Lower leg skin (tissue), 4 donors: ENCODE measurements around the gene ST3GAL3. TPM values are rescaled to one million over a fixed set of nuclear protein-coding genes. Genes with fewer than 3 reads are reported as not detected.
A peak's percentile ranks its signal among the peaks of the same experiment; 100 is the strongest.

Experiments
- DNase-seq, 2 donors: peaks; one replicate each; pipeline ENCODE4 v3.0.0-alpha.2; 2019; ENCODE audit warnings: low spot score in 2 of 2
- H3K4me3 ChIP-seq: fragments of 200-600 bp; sonication (generic); 2 replicates; pipeline ENCODE4 v1.5.1; 2017; ENCODE audit warnings: mild to moderate bottlenecking, low read depth; ENCODE audit not compliant: poor library complexity, severe bottlenecking
- POLR2A ChIP-seq, 2 donors: fragments of 450-650 bp; IDR thresholded peaks; one replicate each; pipeline ENCODE4 v1.6.1; 2016 to 2017; ENCODE audit warnings: antibody characterized with exemption in 2 of 2, mild to moderate bottlenecking in 1 of 2, moderate library complexity in 1 of 2
- WGBS, 2 donors: methylation state at CpG; one replicate each; pipeline ENCODE4 v1.1.5; 2018; 5-methylcytosine and 5-hydroxymethylcytosine counted together
- intact Hi-C: fragments of 100-400 bp; cut with DNase I; formaldehyde crosslinking; loops from one replicate; pipeline ENCODE4 v1.15.0; 2023; ENCODE audit warnings: low total_unique reads
- total RNA-seq, 4 donors: library from RNA; depleted of rRNA; stranded (reverse); fragments of >200 nt; gene quantifications; one replicate each; pipeline ENCODE4 v1.1.0, GENCODE V29; 2016
- TF ChIP-seq, protein P1 (sequence below), 3 donors: fragments of 450-650 bp; IDR thresholded peaks; one replicate each; pipeline ENCODE4 v1.5.1; 2016; ENCODE audit warnings: antibody characterized with exemption in 3 of 3, mild to moderate bottlenecking in 3 of 3, moderate library complexity in 2 of 3

Gene ST3GAL3
- total RNA-seq, 4 donors from 2014 or later = 6.9 to 10.5 (median 8.0) TPM

- no peak for TF ChIP-seq POLR2A (IDR thresholded peaks at IDR 0.05)
- TF ChIP-seq, protein P1, sequence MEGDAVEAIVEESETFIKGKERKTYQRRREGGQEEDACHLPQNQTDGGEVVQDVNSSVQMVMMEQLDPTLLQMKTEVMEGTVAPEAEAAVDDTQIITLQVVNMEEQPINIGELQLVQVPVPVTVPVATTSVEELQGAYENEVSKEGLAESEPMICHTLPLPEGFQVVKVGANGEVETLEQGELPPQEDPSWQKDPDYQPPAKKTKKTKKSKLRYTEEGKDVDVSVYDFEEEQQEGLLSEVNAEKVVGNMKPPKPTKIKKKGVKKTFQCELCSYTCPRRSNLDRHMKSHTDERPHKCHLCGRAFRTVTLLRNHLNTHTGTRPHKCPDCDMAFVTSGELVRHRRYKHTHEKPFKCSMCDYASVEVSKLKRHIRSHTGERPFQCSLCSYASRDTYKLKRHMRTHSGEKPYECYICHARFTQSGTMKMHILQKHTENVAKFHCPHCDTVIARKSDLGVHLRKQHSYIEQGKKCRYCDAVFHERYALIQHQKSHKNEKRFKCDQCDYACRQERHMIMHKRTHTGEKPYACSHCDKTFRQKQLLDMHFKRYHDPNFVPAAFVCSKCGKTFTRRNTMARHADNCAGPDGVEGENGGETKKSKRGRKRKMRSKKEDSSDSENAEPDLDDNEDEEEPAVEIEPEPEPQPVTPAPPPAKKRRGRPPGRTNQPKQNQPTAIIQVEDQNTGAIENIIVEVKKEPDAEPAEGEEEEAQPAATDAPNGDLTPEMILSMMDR (IDR thresholded peaks at IDR 0.05) = no peak
Observed at GRCh38 chr1:43851561-43852338, 144.4 kb downstream of the ST3GAL3 start.

DNA sequence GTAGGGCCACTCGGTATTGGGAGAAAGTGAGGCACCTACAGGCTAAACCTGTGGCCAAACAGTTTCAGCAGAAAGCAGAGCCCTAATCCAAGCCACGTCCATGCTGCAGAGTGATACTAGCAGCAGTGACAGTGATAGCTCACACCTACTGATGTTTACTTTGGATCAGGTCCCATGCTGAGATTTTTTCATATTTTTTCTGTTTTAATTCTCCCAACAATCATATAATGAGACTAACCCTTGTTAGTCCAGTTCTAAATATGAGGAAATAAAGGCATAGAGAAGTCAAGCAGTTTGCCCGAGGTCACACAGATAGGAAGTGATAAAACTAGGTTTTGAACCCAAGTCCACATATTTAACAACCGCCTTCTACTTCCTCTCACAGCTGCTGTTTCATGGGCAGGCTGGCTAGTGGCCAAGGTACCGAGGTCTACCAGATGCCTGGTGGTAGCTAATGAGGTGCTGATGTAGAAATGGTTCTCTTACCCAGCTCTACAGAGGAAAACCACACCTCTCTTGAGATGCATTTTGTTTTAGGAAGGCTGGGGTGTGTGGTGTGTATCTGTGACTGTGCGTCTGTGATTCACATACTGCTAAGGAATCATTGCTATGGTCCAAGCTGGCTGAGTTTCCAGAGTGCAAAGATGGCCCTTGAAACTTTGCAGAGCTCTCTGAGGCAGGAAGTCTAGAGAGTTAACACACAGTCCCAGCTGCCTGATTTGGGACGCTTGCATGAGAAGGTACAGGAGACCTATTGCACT is 146.0 kb downstream of the ST3GAL3 start:
- TF ChIP-seq, protein P1 (IDR thresholded peaks at IDR 0.05) = no peak
- no peak for TF ChIP-seq POLR2A (IDR thresholded peaks at IDR 0.05)
- intact Hi-C loops = no loop called here
- 52 to 56% methylated on average over 7 of the region's 7 CpGs for WGBS, 2 donors

More at GRCh38 chr1:43851561-43852338, 144.4 kb downstream of the ST3GAL3 start:
- WGBS, 2 donors = 86 to 88% methylated on average over 17 of the region's 17 CpGs
- DNase-seq = no peak
- intact Hi-C loops = no loop called here
- H3K4me3 ChIP-seq = no peak overlapping the region

DNA sequence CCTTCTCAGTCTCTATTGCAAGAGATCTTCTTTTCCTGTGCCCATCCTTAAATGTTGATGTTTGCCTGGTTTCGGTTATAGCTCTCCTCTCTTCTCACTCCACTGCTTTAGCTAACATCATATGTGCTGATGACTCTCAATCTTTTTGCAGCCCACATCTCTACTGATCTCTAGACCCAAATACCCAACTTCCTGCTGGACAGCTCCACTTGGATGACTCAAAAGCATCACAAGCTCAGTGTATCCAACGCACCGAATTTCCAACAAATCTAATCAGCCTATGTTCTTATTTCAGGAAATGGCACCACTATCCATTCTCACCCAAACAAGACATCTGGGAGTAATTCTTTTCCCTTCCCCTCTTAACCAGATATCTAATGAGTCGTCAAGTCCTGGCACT is 147.1 kb downstream of the ST3GAL3 start:
- intact Hi-C loops = no loop called here
- TF ChIP-seq, protein P1 (IDR thresholded peaks at IDR 0.05) = no peak
- no peak for TF ChIP-seq POLR2A (IDR thresholded peaks at IDR 0.05)
- no peak overlapping the region for H3K4me3 ChIP-seq
- 88 to 91% methylated on average over 4 of the region's 4 CpGs for WGBS, 2 donors
- no peak for DNase-seq

More for the DNA sequence above, 146.0 kb downstream of the ST3GAL3 start:
- DNase-seq = peak in 1 of 2 donors; percentile 29
- no peak overlapping the region for H3K4me3 ChIP-seq

DNA sequence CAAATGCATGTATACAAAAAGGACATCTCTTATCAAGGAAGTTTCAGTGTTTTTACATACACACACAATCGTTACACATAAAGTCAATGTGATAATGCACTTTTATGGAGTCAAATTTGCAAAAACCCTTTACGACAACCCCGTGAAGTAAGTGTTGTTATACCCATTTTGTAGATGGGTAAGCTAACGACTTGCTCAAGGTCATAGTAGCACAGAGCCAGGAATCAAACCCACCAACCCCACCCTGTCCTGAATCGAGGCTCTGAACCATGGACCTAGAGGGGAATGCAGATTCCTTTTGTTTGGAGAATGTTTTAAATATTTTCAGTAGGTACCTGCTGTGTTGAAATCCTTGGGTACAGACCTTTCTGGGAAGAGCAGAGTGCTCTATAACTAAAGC is 148.9 kb downstream of the ST3GAL3 start:
- no peak overlapping the region for H3K4me3 ChIP-seq
- WGBS, 2 donors = 93 to 94% methylated on average over 5 of the region's 5 CpGs
- DNase-seq = no peak
- TF ChIP-seq, protein P1 (IDR thresholded peaks at IDR 0.05) = no peak
- no peak for TF ChIP-seq POLR2A (IDR thresholded peaks at IDR 0.05)
- intact Hi-C loops = no loop called here

- intact Hi-C loops = no loop called here
- H3K4me3 ChIP-seq = no peak overlapping the region
- TF ChIP-seq POLR2A (IDR thresholded peaks at IDR 0.05) = no peak
- TF ChIP-seq, protein P1 (IDR thresholded peaks at IDR 0.05) = no peak
- DNase-seq = no peak
Observed at GRCh38 chr1:43857163-43857562, 149.8 kb downstream of the ST3GAL3 start.
